GM15510 (cell line): Measurements from ENCODE around the gene ATP8B3.

Source experiments
- POLR2A ChIP-seq: IDR thresholded peaks from 3 replicates; pipeline ENCODE4 v1.6.1; 2011; ENCODE audit warnings: borderline replicate concordance; ENCODE audit not compliant: insufficient read length; ENCODE audit errors: extremely low read depth

The ATP8B3 gene

GRCh38 chr19:1811942-1812425 is at the start of gene ATP8B3:
Gene ATP8B3, minus strand, starts transcription at chr19:1812276. Its CDS starts 540 bp downstream, at chr19:1811736.
- TF ChIP-seq POLR2A, result peak; percentile 29

- TF ChIP-seq POLR2A, result no peak
Observed at GRCh38 chr19:1861599-1862031, 49.5 kb upstream of the ATP8B3 start.

GRCh38 chr19:1860821-1861598 is 48.9 kb upstream of the ATP8B3 start:
- no peak for TF ChIP-seq POLR2A

DNA sequence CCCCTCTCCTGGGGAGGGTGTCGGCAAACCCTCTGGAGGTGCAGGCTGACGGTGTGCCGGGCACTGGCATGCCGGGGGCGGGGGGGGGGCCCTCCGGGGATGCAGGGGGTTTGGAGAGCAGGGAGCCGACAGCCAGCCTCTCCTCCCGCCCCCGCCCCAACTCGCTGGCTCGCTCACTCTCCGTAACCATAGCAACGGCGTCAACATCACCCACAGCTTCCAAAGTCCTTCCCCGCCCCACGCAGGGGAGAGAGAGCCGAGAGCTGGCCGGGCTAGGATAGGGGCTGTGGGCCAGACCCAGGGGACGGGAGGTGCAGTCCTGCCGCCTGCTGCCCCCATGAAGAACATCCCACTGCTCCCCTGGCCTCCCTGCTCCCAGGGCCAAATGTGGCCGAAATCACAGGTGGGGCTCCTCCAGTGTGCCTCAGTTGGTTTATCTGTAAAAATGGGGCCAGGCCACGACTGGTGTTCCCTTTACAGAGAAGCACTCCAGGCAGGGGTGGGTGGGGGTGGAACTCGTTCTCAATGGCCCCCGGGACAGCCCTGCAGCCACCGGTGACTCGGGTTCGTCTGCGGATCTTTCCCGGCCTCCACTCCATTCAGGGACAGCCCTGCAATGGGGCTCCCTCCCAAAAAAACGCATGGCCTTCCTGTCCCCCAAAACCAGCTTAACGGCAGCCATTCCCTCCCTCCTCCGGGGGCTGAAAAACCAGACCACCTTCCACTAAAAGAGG is 48.1 kb upstream of the ATP8B3 start:
- no peak for TF ChIP-seq POLR2A

- no peak for TF ChIP-seq POLR2A
Observed at GRCh38 chr19:1859331-1859781, 47.3 kb upstream of the ATP8B3 start.

- no peak for TF ChIP-seq POLR2A
Observed at GRCh38 chr19:1858412-1859081, 46.5 kb upstream of the ATP8B3 start.

GRCh38 chr19:1857648-1858326 is 45.7 kb upstream of the ATP8B3 start:
- no peak for TF ChIP-seq POLR2A

GRCh38 chr19:1856698-1857603 is 44.9 kb upstream of the ATP8B3 start:
- peak; percentile 62 for TF ChIP-seq POLR2A

- TF ChIP-seq POLR2A, result no peak
Observed at GRCh38 chr19:1856345-1856697, 44.2 kb upstream of the ATP8B3 start.

DNA sequence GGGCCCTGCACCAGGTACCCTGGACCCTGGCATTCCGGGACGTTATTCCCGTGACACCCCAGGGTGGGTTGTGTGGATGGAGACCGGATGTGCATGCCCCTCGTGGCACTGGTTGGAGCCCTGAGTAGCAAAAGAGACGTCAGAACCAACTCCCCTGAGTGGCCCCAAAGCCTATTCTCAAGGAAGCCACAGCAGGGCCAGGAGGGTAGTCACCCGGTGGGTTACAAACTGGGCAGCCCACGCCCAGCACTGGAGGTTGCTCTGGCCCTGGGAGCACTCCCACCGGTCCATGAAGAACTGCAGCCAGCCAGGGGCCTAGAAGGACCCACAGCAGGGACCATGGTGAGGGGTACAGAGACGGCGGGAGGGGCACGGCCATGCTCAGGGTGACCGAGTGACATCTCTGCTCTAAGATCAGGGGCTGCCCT is 43.8 kb upstream of the ATP8B3 start:
- no peak for TF ChIP-seq POLR2A

DNA sequence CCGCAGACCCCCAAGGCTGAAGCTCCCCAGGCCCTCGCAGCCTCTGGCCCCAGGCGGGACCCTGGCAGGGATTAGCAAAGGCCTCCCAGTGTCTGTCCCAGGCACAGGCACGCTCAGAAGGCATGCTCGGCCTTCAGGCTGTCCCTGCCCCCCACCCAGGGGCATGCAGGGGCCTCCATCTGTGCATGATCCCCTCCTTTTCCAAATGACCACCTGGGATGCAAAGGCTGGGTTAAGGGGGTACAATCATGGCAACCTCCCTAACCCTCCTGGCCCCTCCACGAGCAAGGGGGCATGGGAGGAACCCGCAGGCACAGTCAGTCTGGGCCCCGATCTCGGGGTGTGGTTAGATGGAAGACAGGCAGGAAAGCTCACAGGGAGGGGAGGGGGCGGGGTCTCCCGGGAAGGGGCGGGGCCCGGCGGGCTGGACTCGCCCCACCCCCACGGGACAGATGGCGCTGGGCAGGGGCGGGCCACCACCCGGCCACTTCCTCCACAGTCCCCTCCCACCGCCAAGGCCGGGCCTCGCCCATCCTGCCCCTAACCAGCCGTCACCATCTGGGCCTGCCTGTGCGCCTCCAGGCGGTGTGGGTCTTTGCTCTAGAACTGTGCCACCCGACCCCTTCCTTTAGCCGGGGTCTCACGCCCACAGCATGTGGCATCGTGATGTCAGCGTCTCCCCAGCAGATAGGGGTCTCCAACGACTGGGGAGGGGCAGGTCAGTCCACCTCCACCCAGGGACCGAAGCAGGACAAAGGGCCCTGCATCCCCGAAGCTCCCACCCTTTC is 43.2 kb upstream of the ATP8B3 start:
- peak; percentile 74 for TF ChIP-seq POLR2A

- no peak for TF ChIP-seq POLR2A
Observed at GRCh38 chr19:1854542-1855039, 42.5 kb upstream of the ATP8B3 start.

- no peak for TF ChIP-seq POLR2A
Observed at GRCh38 chr19:1854039-1854541, 42.0 kb upstream of the ATP8B3 start.
